OCI-LY1 (cell line): ENCODE results near the gene BABAM2.

Source experiments
- CTCF ChIP-seq: fragments of 200-600 bp; sonication (generic), shearing (Covaris generic); IDR thresholded peaks from 2 replicates; pipeline ENCODE4 v1.5.1; 2017; ENCODE audit warnings: mild to moderate bottlenecking, antibody characterized with exemption, low read length, moderate library complexity, mixed read lengths
- EZH2 ChIP-seq: fragments of 200-600 bp; sonication (generic), shearing (Covaris generic); IDR thresholded peaks from 2 replicates; pipeline ENCODE4 v1.8.0; 2017; ENCODE audit warnings: borderline replicate concordance, mixed run types, mild to moderate bottlenecking, antibody characterized with exemption, low read length, moderate library complexity, mixed read lengths

GRCh38 chr2:28387082-28387960, 496.8 kb downstream of the BABAM2 start:
- no peak for TF ChIP-seq CTCF
- TF ChIP-seq EZH2 = no peak
